ENCODE data around the gene BCO1.

The BCO1 gene

GRCh38 chr16:81231014-81231413, 7.5 kb upstream of the BCO1 start:
- in situ Hi-C loops (cut with MboI; ENCODE audit: low sequenced_read_pairs) = no loop called here

- in situ Hi-C loops (cut with MboI; ENCODE audit: low sequenced_read_pairs) = no loop called here
Measured at GRCh38 chr16:81232740-81233367, 5.6 kb upstream of the BCO1 start.

GRCh38 chr16:81237282-81237681, 1.2 kb upstream of the BCO1 start:
- in situ Hi-C loops (cut with MboI; ENCODE audit: low sequenced_read_pairs) = no loop called here

DNA sequence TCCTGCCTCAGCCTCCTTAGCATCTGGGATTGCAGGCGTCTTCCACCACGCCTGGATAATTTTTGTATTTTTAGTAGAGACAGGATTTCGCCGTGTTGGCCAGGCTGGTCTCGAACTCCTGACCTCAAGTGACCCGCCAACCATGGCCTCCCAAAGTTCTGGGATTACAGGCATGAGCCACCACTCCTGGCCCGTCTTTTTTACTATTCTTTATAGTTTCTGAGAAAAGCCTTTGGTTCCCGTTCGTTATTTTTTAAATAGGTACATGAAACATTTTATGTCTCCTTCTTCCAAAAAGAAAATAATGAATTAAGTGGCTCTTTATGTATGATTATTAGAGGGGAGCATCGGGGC, 570 bp upstream of the BCO1 start:
- in situ Hi-C loops (cut with MboI; ENCODE audit: low sequenced_read_pairs) = no loop called here

DNA sequence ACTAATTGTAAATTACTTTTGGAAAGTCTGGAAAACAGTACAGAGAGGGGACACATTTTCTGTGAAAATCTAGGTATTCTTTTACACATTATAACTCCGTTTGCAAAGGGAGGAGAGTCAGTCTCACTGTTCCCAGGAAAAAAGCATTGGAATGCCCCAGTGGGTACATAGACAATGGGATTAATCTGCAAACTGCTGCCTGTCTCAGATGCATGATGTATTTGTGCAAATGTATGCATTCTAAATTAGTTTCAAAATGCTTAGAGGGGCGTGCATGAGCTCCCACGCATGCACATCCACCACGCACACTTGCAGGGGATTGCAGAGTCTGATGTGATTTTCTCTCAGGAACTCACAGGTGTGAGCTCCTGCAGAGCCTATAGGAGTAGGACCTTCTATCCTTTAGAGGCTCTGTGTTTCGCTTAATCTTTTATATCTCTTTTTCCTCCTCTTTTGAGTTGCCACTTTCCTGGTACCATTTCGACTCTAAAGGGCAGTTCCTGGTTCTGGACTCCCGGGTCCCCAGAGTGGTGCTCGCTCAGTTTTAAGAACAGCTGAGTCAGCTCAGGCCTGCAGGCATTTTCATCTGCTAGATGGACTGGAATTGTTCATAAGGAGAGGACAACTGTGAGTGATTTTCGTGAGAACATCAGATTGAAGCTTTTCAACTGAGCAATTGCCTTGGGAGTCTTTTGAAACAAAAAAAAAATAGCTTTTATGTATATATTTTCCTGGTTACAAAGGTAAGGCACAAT, 1.1 kb downstream of the BCO1 start:
- in situ Hi-C loops (cut with MboI; ENCODE audit: low sequenced_read_pairs) = no loop called here

DNA sequence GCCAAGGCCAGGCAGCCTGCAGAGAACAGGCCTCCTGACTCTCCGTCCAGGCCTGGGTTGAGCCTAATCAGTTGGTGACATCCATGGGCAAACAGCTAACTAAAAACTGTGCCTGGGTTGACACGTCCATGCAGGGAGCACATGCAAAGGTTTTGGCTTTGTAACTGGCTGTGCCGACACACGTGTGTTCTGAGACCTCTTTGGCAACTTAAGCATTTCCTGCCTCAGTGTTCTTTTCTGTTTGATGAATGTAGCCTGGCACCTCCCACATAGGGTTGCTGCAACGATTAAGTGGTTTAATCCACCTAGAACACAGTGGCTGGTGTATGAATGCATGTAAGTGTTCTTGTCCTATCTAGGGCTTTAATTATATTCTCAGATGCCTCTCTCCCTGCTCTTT, 3.2 kb downstream of the BCO1 start:
- in situ Hi-C loops (cut with MboI; ENCODE audit: low sequenced_read_pairs) = no loop called here

- in situ Hi-C loops (cut with MboI; ENCODE audit: low sequenced_read_pairs) = no loop called here
Measured at GRCh38 chr16:81242977-81243618, 4.6 kb downstream of the BCO1 start.

DNA sequence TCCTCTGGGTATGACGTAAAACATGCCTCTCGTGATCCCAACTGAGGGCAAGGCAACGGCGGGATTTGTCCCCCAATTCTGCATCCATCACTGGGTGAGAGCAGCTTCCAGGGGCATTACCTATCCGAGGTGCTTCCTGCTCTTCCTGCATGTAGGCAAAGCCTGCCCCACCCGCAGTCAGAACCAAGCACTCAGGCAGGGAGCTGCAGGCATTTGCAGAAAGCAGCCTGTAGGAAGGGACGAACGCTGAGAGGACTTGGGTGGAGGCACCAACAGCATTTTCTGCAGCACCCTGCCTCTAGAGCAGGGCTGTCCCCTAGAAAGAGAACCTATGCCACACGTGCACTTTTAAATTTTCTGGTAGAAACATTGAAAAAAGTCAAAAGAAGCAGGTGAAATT, 5.5 kb downstream of the BCO1 start:
- in situ Hi-C loops (cut with MboI; ENCODE audit: low sequenced_read_pairs) = no loop called here

GRCh38 chr16:81251871-81252270, 13.4 kb downstream of the BCO1 start:
- in situ Hi-C loops (cut with MboI; ENCODE audit: low sequenced_read_pairs) = no loop called here

GRCh38 chr16:81253141-81253540, 14.7 kb downstream of the BCO1 start:
- in situ Hi-C loops (cut with MboI; ENCODE audit: low sequenced_read_pairs) = no loop called here

DNA sequence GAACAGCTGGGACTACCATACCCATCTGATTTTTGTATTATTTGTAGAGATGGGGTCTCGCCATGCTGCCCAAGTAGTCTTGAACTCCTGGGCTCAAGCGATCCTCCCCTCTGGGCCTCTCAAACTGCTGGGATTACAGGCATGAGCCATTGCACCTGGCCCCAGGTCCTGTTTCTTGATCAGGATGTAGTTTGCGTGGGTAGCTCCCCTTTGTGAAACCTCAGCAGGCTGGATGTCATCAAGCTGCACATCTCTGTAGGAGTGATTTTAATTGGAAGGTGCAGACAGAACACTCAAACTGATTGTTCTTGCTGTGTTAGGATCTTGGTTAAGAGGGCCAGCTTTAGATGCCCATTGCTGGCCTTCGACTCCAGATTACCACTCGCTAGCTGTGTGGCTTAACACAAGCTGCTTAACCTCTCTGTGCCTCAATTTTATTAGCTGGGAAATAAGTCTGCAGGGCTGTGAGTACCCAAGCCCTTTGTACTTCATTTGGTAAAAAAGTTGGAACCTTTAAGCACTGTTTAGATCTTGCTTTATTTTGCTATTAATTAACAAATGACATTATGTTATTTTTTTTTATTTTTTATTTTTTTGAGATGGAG, 16.5 kb downstream of the BCO1 start:
- in situ Hi-C loops (cut with MboI; ENCODE audit: low sequenced_read_pairs) = no loop called here

- in situ Hi-C loops (cut with MboI; ENCODE audit: low sequenced_read_pairs) = no loop called here
Measured at GRCh38 chr16:81259916-81260315, 21.4 kb downstream of the BCO1 start.

GRCh38 chr16:81261049-81261648, 22.7 kb downstream of the BCO1 start:
- in situ Hi-C loops (cut with MboI; ENCODE audit: low sequenced_read_pairs) = no loop called here

DNA sequence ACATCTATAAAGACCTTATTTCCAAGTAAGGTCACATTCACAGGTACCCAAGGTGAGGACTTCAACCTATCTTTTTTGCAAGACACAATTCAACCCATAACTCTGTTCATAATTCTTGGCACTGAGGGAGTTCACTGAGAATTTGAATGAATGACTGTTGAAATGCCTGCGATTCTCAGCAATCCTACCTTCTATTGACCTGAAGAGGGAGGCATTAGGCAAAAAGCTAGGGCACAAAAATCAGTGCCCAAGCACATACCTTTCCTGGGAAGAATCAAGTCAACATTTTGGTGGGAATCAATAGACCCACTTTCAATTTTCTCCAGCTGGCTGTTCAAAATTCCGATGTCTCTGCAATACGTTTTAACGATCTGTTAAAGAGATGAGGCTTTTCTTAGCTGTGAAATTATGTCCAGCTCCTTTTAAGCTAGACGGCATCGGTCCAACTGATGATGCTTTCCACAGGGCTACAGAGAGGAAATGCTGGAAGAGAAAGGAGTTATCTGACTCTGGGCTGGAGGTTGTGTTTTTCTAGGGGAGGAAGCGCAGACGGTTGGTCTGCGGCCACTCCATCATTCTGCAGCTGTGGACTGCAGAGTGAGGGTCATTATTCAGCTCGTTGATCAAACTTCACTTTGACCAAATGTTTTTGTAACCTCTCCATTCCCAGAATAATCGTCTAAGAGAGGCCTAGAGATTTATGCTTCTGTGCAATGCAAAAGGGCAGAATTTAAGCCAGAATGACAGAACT, 25.2 kb downstream of the BCO1 start:
- in situ Hi-C loops (cut with MboI; ENCODE audit: low sequenced_read_pairs) = no loop called here

GRCh38 chr16:81264386-81264785, 25.9 kb downstream of the BCO1 start:
- in situ Hi-C loops (cut with MboI; ENCODE audit: low sequenced_read_pairs) = no loop called here

DNA sequence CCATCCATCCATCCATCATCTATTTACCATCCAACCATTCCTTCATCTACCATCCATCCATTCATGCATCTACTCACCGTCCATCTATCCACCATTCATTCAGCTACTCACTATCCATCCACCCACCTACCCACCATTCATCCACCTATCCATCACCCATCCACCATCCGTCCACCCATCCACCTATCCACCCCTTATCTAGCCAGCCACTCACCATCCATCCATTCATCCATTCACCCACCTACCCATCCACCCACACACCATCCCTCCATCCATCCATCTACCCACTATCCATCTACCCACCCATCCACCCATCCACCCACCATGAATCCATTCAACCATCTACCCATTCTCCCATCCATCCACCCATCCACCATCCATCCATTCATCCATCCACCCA, 26.6 kb downstream of the BCO1 start:
- in situ Hi-C loops (cut with MboI; ENCODE audit: low sequenced_read_pairs) = no loop called here

GRCh38 chr16:81265658-81266451, 27.4 kb downstream of the BCO1 start:
- in situ Hi-C loops (cut with MboI; ENCODE audit: low sequenced_read_pairs) = no loop called here

DNA sequence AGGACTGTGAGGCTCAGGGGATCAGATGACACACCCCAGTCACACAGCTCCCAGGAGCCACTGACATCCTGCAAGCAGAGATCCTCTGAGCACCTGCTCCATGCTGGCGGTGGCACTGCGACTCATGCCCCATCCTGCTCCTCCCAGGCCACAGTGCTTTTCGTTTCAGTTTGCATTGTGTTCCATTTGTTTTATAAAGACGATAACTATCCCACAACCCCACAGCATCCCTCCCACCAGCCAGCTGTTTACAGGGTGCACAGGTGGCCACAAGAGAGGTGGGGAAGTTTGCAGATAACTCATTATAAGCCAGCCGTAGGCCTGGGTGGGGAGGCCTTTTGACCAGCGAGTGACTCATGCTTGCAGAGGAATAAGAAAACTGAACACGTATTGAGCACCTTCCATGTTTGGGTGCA, 28.2 kb downstream of the BCO1 start:
- in situ Hi-C loops (cut with MboI; ENCODE audit: low sequenced_read_pairs) = no loop called here

DNA sequence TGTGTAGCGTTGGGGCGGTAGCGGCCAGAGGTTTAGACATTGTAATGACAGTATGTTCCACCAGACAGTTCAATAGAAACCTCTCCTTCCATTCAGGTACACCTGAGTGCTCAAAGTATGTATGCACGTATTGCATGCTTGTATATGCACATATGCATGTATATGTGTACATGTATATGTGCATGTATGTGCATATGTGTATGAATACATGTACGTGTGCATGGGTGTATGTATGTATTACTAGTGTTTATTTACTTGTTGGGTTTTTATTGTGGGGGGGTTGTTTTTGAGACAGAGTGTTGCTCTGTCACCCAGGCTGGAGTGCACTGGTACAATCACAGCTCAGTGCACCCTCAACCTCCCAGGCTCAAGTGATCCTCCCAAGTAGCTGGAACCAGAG, 30.0 kb downstream of the BCO1 start:
- in situ Hi-C loops (cut with MboI; ENCODE audit: low sequenced_read_pairs) = no loop called here
